ENCODE data around the gene OR1K1.
"Not testable (repeated sequence)": the region's sequence is repeated elsewhere in the genome, so short reads cannot be mapped to it uniquely, and the experiment has no call there.

Gene OR1K1

GRCh38 chr9:122806661-122807060 lies 6.7 kb downstream of the OR1K1 start:
- Mint-ChIP-seq H3K27me3 (no peaks in the 10 kb centered on the region), H3K4me3 (no peak overlapping the region), H3K9me3 (no peaks in the 10 kb centered on the region), H3K4me1 (peaks cover 8% of the 10 kb centered on the region), H3K36me3 (peaks cover 8% of the 10 kb centered on the region), H3K27ac (no peak overlapping the region)

GRCh38 chr9:122807271-122807900 lies 7.5 kb downstream of the OR1K1 start:
- peak overlapping the region; percentile 61 for H3K27ac Mint-ChIP-seq
- H3K4me1 Mint-ChIP-seq = peaks cover 8% of the 10 kb centered on the region
- H3K36me3 Mint-ChIP-seq = peaks cover 8% of the 10 kb centered on the region
- no peak overlapping the region for H3K4me3 Mint-ChIP-seq
- H3K9me3 Mint-ChIP-seq = no peaks in the 10 kb centered on the region
- H3K27me3 Mint-ChIP-seq = no peaks in the 10 kb centered on the region

GRCh38 chr9:122808141-122808540 lies 8.2 kb downstream of the OR1K1 start:
- peaks cover 8% of the 10 kb centered on the region for H3K36me3 Mint-ChIP-seq
- H3K27ac Mint-ChIP-seq = no peak overlapping the region
- H3K4me3 Mint-ChIP-seq = no peak overlapping the region
- H3K4me1 Mint-ChIP-seq = peaks cover 8% of the 10 kb centered on the region
- no peaks in the 10 kb centered on the region for H3K9me3 Mint-ChIP-seq
- H3K27me3 Mint-ChIP-seq = no peaks in the 10 kb centered on the region

GRCh38 chr9:122809261-122809660 lies 9.3 kb downstream of the OR1K1 start:
- not testable (repeated sequence) for H3K4me1 Mint-ChIP-seq, H3K9me3 Mint-ChIP-seq, H3K4me3 Mint-ChIP-seq, H3K27ac Mint-ChIP-seq, H3K36me3 Mint-ChIP-seq, H3K27me3 Mint-ChIP-seq

- peaks cover 5% of the 10 kb centered on the region for H3K36me3 Mint-ChIP-seq
- H3K27me3 Mint-ChIP-seq = no peaks in the 10 kb centered on the region
- H3K9me3 Mint-ChIP-seq = no peaks in the 10 kb centered on the region
- H3K4me3 Mint-ChIP-seq = no peak overlapping the region
- peaks cover 17% of the 10 kb centered on the region for H3K4me1 Mint-ChIP-seq
- H3K27ac Mint-ChIP-seq = no peak overlapping the region
These were observed 10.5 kb downstream of the OR1K1 start for GRCh38 chr9:122810306-122810946.

GRCh38 chr9:122812736-122813135 lies 12.8 kb downstream of the OR1K1 start:
- Mint-ChIP-seq H3K4me3 (no peak overlapping the region), H3K4me1 (peaks cover 32% of the 10 kb centered on the region), H3K9me3 (no peaks in the 10 kb centered on the region), H3K27me3 (no peaks in the 10 kb centered on the region), H3K27ac (no peak overlapping the region), H3K36me3 (no peaks in the 10 kb centered on the region)

GRCh38 chr9:122814545-122814944 lies 14.6 kb downstream of the OR1K1 start:
- Mint-ChIP-seq H3K36me3 (no peaks in the 10 kb centered on the region), H3K27ac (peak overlapping the region; percentile 73)

GRCh38 chr9:122815544-122815943 lies 15.6 kb downstream of the OR1K1 start:
- no peaks in the 10 kb centered on the region for H3K27me3 Mint-ChIP-seq
- peak overlapping the region; percentile 84 for H3K4me3 Mint-ChIP-seq
- H3K9me3 Mint-ChIP-seq = no peaks in the 10 kb centered on the region
- H3K27ac Mint-ChIP-seq = peak overlapping the region; percentile 66
- peaks cover 37% of the 10 kb centered on the region for H3K4me1 Mint-ChIP-seq
- H3K36me3 Mint-ChIP-seq = peaks cover 3% of the 10 kb centered on the region

More at GRCh38 chr9:122814545-122814944, 14.6 kb downstream of the OR1K1 start:
- Mint-ChIP-seq H3K4me3 (peak overlapping the region; percentile 15), H3K27me3 (no peaks in the 10 kb centered on the region), H3K9me3 (no peaks in the 10 kb centered on the region), H3K4me1 (peaks cover 27% of the 10 kb centered on the region)

GRCh38 chr9:122816163-122816867 lies 16.4 kb downstream of the OR1K1 start:
- H3K27ac Mint-ChIP-seq = peak overlapping the region; percentile 95
- peak overlapping the region; percentile 84 for H3K4me3 Mint-ChIP-seq
- H3K9me3 Mint-ChIP-seq = no peaks in the 10 kb centered on the region
- no peaks in the 10 kb centered on the region for H3K27me3 Mint-ChIP-seq
- peaks cover 3% of the 10 kb centered on the region for H3K36me3 Mint-ChIP-seq
- peaks cover 41% of the 10 kb centered on the region for H3K4me1 Mint-ChIP-seq

- no peaks in the 10 kb centered on the region for H3K9me3 Mint-ChIP-seq
- H3K4me3 Mint-ChIP-seq = no peak overlapping the region
- peaks cover 61% of the 10 kb centered on the region for H3K4me1 Mint-ChIP-seq
- no peaks in the 10 kb centered on the region for H3K27me3 Mint-ChIP-seq
- H3K27ac Mint-ChIP-seq = peak overlapping the region; percentile 41
- H3K36me3 Mint-ChIP-seq = peaks cover 5% of the 10 kb centered on the region
These were observed 19.4 kb downstream of the OR1K1 start for GRCh38 chr9:122819326-122819725.

- Mint-ChIP-seq H3K27ac (peak overlapping the region; percentile 41), H3K4me3 (no peak overlapping the region)
These were observed 20.0 kb downstream of the OR1K1 start for GRCh38 chr9:122819791-122820489.

GRCh38 chr9:122820490-122820845 lies 20.5 kb downstream of the OR1K1 start:
- Mint-ChIP-seq H3K36me3 (peaks cover 5% of the 10 kb centered on the region), H3K9me3 (no peaks in the 10 kb centered on the region), H3K27ac (no peak overlapping the region), H3K4me1 (peaks cover 62% of the 10 kb centered on the region), H3K4me3 (no peak overlapping the region), H3K27me3 (no peaks in the 10 kb centered on the region)

More at GRCh38 chr9:122819791-122820489, 20.0 kb downstream of the OR1K1 start:
- Mint-ChIP-seq H3K4me1 (peaks cover 61% of the 10 kb centered on the region), H3K36me3 (peaks cover 5% of the 10 kb centered on the region), H3K27me3 (no peaks in the 10 kb centered on the region), H3K9me3 (no peaks in the 10 kb centered on the region)

GRCh38 chr9:122821278-122821943 lies 21.5 kb downstream of the OR1K1 start:
- Mint-ChIP-seq H3K9me3 (no peaks in the 10 kb centered on the region), H3K36me3 (peaks cover 7% of the 10 kb centered on the region), H3K4me1 (peaks cover 62% of the 10 kb centered on the region), H3K27ac (peak overlapping the region; percentile 0), H3K4me3 (no peak overlapping the region), H3K27me3 (no peaks in the 10 kb centered on the region)

GRCh38 chr9:122822056-122822455 lies 22.1 kb downstream of the OR1K1 start:
- H3K9me3 Mint-ChIP-seq = no peaks in the 10 kb centered on the region
- peaks cover 64% of the 10 kb centered on the region for H3K4me1 Mint-ChIP-seq
- no peaks in the 10 kb centered on the region for H3K27me3 Mint-ChIP-seq
- H3K36me3 Mint-ChIP-seq = peaks cover 7% of the 10 kb centered on the region
- no peak overlapping the region for H3K4me3 Mint-ChIP-seq
- H3K27ac Mint-ChIP-seq = no peak overlapping the region

- peak overlapping the region; percentile 2 for H3K27ac Mint-ChIP-seq
- H3K27me3 Mint-ChIP-seq = no peaks in the 10 kb centered on the region
- H3K36me3 Mint-ChIP-seq = peaks cover 7% of the 10 kb centered on the region
- no peak overlapping the region for H3K4me3 Mint-ChIP-seq
- no peaks in the 10 kb centered on the region for H3K9me3 Mint-ChIP-seq
- H3K4me1 Mint-ChIP-seq = peaks cover 68% of the 10 kb centered on the region
These were observed 23.0 kb downstream of the OR1K1 start for GRCh38 chr9:122822938-122823337.

Data from activated naive CD4-positive, alpha-beta T cell treated with anti-CD3 and anti-CD28 coated beads, Interleukin-2, amount 50 U/mL, for 24 hours (primary cell).